ENCODE measurements around the gene MEF2B.

The MEF2B gene

DNA sequence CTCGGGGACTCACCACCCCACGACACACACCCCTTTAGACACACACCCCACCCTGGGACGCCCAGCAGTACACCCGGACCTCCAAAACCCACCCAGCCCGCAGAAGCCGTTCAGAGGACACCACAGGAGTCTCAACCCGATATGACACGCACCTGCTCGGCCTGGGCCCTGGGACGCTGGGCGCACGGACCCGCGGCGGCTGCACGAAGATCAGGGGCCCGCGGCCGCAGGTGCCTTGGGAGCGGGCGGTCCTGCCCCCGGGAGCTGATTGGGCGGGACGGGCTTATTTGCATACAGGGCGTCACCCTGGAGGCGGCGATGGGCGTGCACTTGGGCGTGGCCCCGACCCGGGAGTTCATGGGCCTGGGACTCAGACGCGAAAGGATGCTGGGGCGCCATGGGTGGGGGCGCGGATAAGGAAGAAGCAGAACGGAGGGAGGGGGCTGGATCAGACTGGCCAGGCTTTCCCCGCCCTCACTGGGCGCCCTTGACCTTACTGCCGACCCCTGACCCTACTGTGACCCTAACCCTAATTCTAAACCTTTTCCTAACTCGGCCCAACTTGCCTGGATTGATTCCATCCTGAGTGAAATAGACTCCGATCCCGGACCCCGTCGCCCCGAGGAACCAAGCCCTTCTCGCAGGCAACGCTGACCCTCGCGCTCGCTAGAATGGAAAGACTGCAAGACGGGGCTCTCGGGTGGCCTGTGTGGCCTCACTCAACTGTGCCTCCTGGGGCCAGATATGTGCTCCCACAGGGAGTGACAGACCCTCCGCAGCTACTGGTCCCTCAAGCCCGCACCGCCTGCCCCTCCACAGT lies at the start of gene MEF2B:
MEF2B (minus strand) TSS at position 211 of the 820 bp plus-strand sequence. CDS start 19,528 bp downstream, outside the sequence.
- TF ChIP-seq, protein P1, sequence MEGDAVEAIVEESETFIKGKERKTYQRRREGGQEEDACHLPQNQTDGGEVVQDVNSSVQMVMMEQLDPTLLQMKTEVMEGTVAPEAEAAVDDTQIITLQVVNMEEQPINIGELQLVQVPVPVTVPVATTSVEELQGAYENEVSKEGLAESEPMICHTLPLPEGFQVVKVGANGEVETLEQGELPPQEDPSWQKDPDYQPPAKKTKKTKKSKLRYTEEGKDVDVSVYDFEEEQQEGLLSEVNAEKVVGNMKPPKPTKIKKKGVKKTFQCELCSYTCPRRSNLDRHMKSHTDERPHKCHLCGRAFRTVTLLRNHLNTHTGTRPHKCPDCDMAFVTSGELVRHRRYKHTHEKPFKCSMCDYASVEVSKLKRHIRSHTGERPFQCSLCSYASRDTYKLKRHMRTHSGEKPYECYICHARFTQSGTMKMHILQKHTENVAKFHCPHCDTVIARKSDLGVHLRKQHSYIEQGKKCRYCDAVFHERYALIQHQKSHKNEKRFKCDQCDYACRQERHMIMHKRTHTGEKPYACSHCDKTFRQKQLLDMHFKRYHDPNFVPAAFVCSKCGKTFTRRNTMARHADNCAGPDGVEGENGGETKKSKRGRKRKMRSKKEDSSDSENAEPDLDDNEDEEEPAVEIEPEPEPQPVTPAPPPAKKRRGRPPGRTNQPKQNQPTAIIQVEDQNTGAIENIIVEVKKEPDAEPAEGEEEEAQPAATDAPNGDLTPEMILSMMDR (conservative IDR thresholded peaks at IDR 0.05; ENCODE audit: low read depth), result no peak
- H3K27ac ChIP-seq, result no peak within 1 kb of the TSS
- POLR2A ChIA-PET (ENCODE audit: low non-redundant PET), result no interaction called here
- CTCF ChIA-PET, result no interaction called here
- DNase-seq (ENCODE audit: low spot score), result peak; percentile 92

DNA sequence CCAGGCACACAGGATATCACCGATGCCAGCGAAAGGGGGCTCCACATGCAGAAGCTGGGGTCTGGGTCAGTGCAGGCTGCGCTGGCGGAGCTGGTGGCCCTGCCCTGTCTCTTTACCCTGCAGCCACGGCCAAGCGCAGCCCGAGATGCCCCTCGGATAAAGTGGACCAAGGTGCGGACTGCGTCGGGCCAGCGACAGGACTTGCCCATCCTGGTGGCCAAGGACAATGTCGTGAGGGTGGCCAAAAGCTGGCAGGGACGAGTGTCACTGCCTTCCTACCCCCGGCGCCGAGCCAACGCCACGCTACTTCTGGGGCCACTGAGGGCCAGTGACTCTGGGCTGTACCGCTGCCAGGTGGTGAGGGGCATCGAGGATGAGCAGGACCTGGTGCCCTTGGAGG lies 48.8 kb upstream of the MEF2B start:
- TF ChIP-seq, protein P1 (conservative IDR thresholded peaks at IDR 0.05; ENCODE audit: low read depth), result no peak
- CTCF ChIA-PET, result interaction anchor here (0.6 kb wide), 1 partner anchor 339 kb away, joined by 3 read pairs; no protein-coding TSS in a partner anchor

DNA sequence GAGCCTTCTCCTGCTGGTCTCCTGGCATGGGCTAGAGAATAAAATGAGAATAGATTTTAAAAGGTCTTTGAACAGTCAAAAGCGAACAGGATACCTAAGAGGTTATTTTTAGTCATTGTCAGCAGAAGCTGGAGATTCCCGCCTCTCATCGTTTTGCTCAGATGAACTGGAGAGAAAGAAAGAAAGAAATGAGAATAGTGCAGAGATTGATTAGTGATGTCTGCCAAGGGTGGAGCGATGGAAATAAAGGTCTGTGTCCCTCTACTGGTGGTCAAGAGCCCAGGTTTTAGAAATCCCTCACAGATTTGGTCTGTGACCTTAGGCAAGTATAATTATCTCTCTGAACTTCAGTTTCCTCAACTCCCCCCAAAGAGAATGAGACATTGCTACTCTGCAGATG lies 47.0 kb upstream of the MEF2B start:
- ChIA-PET POLR2A (ENCODE audit: low non-redundant PET) (no interaction called here), CTCF (no interaction called here)
- no peak for DNase-seq (ENCODE audit: low spot score)
- TF ChIP-seq, protein P1 (conservative IDR thresholded peaks at IDR 0.05; ENCODE audit: low read depth), result no peak
- no peak overlapping the region for H3K27ac ChIP-seq

More for the DNA sequence above, 48.8 kb upstream of the MEF2B start:
- POLR2A ChIA-PET (ENCODE audit: low non-redundant PET), result no interaction called here
- H3K27ac ChIP-seq, result no peak overlapping the region
- DNase-seq (ENCODE audit: low spot score), result no peak

DNA sequence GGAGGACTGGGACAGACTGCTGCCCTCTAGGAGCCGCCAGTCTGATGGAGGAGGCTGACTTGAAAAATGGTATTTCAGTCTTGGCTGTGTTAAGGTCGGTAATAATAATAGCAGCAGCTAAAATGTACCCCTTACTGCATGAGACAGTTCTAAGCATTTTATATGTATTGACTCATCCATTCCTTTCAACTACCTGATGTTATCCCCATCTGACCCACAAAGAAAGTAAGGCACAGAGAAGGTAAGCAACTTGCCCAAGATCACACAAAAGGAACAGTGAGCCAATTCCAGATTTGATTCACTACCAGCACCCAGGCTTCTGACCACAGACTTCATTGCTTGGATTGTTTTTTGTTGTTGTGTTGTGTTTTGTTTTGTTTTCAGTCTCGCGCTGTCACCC lies 45.7 kb upstream of the MEF2B start:
- TF ChIP-seq, protein P1 (conservative IDR thresholded peaks at IDR 0.05; ENCODE audit: low read depth), result no peak
- ChIA-PET CTCF (interaction anchor here (0.7 kb wide), 1 partner anchor 156 kb away, joined by 3 read pairs; no protein-coding TSS in a partner anchor), POLR2A (ENCODE audit: low non-redundant PET) (no interaction called here)
- no peak for DNase-seq (ENCODE audit: low spot score)
- no peak overlapping the region for H3K27ac ChIP-seq

DNA sequence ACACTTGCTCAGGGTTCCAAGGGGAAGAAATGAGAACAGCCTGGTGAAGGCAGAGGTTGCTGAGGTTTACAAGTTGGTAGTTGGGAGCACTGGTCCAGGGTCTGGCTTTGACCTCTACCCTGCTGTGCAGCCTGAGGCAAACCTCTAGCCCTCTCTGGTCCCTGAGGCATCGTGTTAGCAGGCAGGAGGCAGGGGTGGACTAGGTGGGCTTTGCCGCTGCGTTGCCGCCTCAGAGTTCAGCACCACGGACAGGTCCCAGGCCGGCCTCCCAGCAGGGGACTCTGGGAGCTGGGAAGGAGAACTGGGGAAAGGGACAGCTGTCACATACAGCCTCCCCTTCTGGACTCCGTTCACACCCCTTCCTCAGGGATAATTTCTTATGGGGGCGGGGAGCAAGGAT lies 44.8 kb upstream of the MEF2B start:
- TF ChIP-seq, protein P1 (conservative IDR thresholded peaks at IDR 0.05; ENCODE audit: low read depth), result no peak
- no peak overlapping the region for H3K27ac ChIP-seq
- CTCF ChIA-PET, result no interaction called here
- no peak for DNase-seq (ENCODE audit: low spot score)
- POLR2A ChIA-PET (ENCODE audit: low non-redundant PET), result no interaction called here

DNA sequence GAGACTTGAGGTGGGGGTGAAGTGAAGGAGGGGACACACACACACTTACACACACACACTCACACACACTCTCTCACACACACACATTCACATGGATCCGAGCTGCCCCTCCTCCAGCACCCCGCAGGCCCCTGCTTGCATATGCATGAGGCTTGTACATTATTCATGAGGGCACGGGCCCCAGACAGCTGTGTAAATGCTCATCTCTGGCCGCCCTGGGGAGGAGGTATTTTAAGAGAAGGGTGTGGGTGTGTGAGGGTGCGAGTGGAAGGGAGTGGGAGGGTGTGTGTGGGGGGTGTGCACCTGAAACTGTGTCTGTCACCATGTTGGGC lies 44.1 kb upstream of the MEF2B start:
- TF ChIP-seq, protein P1 (conservative IDR thresholded peaks at IDR 0.05; ENCODE audit: low read depth), result no peak
- no peak overlapping the region for H3K27ac ChIP-seq
- DNase-seq (ENCODE audit: low spot score), result no peak
- CTCF ChIA-PET, result no interaction called here
- POLR2A ChIA-PET (ENCODE audit: low non-redundant PET), result no interaction called here

Data from RWPE1 (cell line).